Kidney (tissue), 14 donors: Measurements from ENCODE around the gene ANKRD23. TPM values are rescaled to one million over a fixed set of nuclear protein-coding genes. Genes with fewer than 3 reads are reported as not detected.
A peak's percentile ranks its signal among the peaks of the same experiment; 100 is the strongest.

Source experiments
- DNase-seq, 5 donors: peaks; one replicate each; pipeline ENCODE4 v3.0.0-alpha.2; 2013 to 2020
- FAIRE-seq: peaks from 2 replicates; lab custom pipeline; 2012; peaks lifted over from hg19 to GRCh38; lab: Jason Lieb, UNC
- H3K27ac ChIP-seq, 2 donors: one replicate each; pipeline ENCODE4 v1.7.0; 2013; ENCODE audit warnings: low read depth in 2 of 2, low read length in 2 of 2, inconsistent platforms in 1 of 2
- H3K27me3 ChIP-seq: one replicate; pipeline ENCODE4 v1.7.1; 2013; ENCODE audit warnings: low read length, inconsistent platforms; ENCODE audit not compliant: control insufficient read depth, insufficient read depth
- H3K36me3 ChIP-seq, 3 donors: one replicate each; pipeline versions ENCODE4 v1.7.0 to v1.7.1; 2013; ENCODE audit warnings: low read length in 3 of 3, control low read depth in 1 of 3, inconsistent platforms in 1 of 3; ENCODE audit not compliant: insufficient read depth in 3 of 3, control insufficient read depth in 2 of 3
- H3K4me1 ChIP-seq, 3 donors: one replicate each; pipeline versions ENCODE4 v1.7.0 to v1.7.1; 2013; ENCODE audit warnings: low read length in 3 of 3, inconsistent platforms in 1 of 3, low read depth in 1 of 3; ENCODE audit not compliant: control insufficient read depth in 2 of 3, insufficient read depth in 2 of 3
- H3K4me3 ChIP-seq, 3 donors: one replicate each; pipeline versions ENCODE4 v1.7.0 to v1.8.1; 2013; ENCODE audit warnings: low read length in 3 of 3, control low read depth in 1 of 3, inconsistent platforms in 1 of 3
- H3K9ac ChIP-seq, 3 donors: one replicate each; pipeline versions ENCODE4 v1.7.0 to v1.7.1; 2013; ENCODE audit warnings: low read length in 3 of 3, control low read depth in 1 of 3, inconsistent platforms in 1 of 3
- H3K9me3 ChIP-seq, 3 donors: one replicate each; pipeline versions ENCODE4 v1.7.0 to v1.7.1; 2013; ENCODE audit warnings: low read length in 3 of 3, control low read depth in 1 of 3, inconsistent platforms in 1 of 3; ENCODE audit not compliant: control insufficient read depth in 2 of 3, insufficient read depth in 1 of 3
- CTCF ChIP-seq: IDR thresholded peaks from 3 replicates; pipeline ENCODE4 v1.5.1; 2012; ENCODE audit warnings: mild to moderate bottlenecking, moderate library complexity, borderline replicate concordance; ENCODE audit not compliant: insufficient read depth; ENCODE audit errors: extremely low read depth
- intact Hi-C: fragments of 100-400 bp; cut with DNase I; formaldehyde crosslinking; loops from one replicate; pipeline ENCODE4 v1.11.1; 2022
- polyA plus RNA-seq: library from polyadenylated mRNA; stranded (reverse); fragments of 350-450 nt; fragmentation: Illumina TruSeq; extraction: RNeasy Lipid Tissue Mini Kit (QIAGEN cat#74804); gene quantifications from one replicate; pipeline ENCODE4 v1.2.3, GENCODE V29; 2014; ENCODE audit warnings: low read depth, low replicate concordance; ENCODE audit not compliant: insufficient read depth
- total RNA-seq: library from RNA; stranded (reverse); fragmentation: NEBNext Ultra II Directional; extraction: Animal tissue kit (Norgen Biotek cat#: 25700); gene quantifications from one replicate; pipeline ENCODE4 v1.2.1, GENCODE V29; 2021
- donor health status: control.
- donor health status: control.
- donor health status: control.
- donor health status: control.
- donor health status: control.
- donor health status: DM: yes; HTN: yes; CAD: no.
- donor health status: Normal renal cell carcinoma (clear cell type).

The ANKRD23 gene
- total and polyA plus RNA-seq, 2 donors from 2014 or later, result 1.6 to 4.0 TPM

GRCh38 chr2:96831679-96832078 lies 12.1 kb downstream of the ANKRD23 start:
- FAIRE-seq, result no peak
- no peak for TF ChIP-seq CTCF
- Histone ChIP-seq H3K27me3 (no peaks in the 10 kb centered on the region), H3K9ac (no peak overlapping the region), H3K4me1 (peaks cover 3 to 4% (median 3%) of the 10 kb centered on the region in 3 donors), H3K36me3 (peaks cover 5 to 47% (median 25%) of the 10 kb centered on the region in 3 donors), H3K9me3 (no peaks in the 10 kb centered on the region), H3K4me3 (no peak overlapping the region), H3K27ac (no peak overlapping the region)
- peak in 4 of 5 donors; percentile 34 to 48 (median 43) for DNase-seq
- intact Hi-C loops, result no loop called here

- peaks cover 3 to 4% (median 3%) of the 10 kb centered on the region in 3 donors for H3K4me1 ChIP-seq
- peaks cover 5 to 54% (median 30%) of the 10 kb centered on the region in 3 donors for H3K36me3 ChIP-seq
- H3K27me3 ChIP-seq, result no peaks in the 10 kb centered on the region
- no peak for TF ChIP-seq CTCF
- H3K9me3 ChIP-seq, result no peaks in the 10 kb centered on the region
- DNase-seq, result no peak
- no peak overlapping the region for H3K27ac ChIP-seq
- H3K9ac ChIP-seq, result no peak overlapping the region
- FAIRE-seq, result no peak
- H3K4me3 ChIP-seq, result no peak overlapping the region
- intact Hi-C loops, result no loop called here
Observed at GRCh38 chr2:96830044-96830562, 13.7 kb downstream of the ANKRD23 start.

GRCh38 chr2:96828874-96829273 lies 14.9 kb downstream of the ANKRD23 start:
- peaks cover 3 to 53% (median 28%) of the 10 kb centered on the region in 3 donors for H3K36me3 ChIP-seq
- intact Hi-C loops, result no loop called here

More at GRCh38 chr2:96828874-96829273, 14.9 kb downstream of the ANKRD23 start:
- Histone ChIP-seq H3K27me3 (no peaks in the 10 kb centered on the region), H3K4me1 (peaks cover 3 to 4% (median 3%) of the 10 kb centered on the region in 3 donors), H3K4me3 (no peak overlapping the region), H3K27ac (no peak overlapping the region), H3K9me3 (no peaks in the 10 kb centered on the region), H3K9ac (no peak overlapping the region)
- no peak for TF ChIP-seq CTCF
- no peak for FAIRE-seq
- DNase-seq, result peak in 1 of 5 donors; percentile 32
